ENCODE measurements around the gene CIAO3.
"Not testable (repeated sequence)": the region's sequence is repeated elsewhere in the genome, so short reads cannot be mapped to it uniquely, and the experiment has no call there.

The CIAO3 gene

DNA sequence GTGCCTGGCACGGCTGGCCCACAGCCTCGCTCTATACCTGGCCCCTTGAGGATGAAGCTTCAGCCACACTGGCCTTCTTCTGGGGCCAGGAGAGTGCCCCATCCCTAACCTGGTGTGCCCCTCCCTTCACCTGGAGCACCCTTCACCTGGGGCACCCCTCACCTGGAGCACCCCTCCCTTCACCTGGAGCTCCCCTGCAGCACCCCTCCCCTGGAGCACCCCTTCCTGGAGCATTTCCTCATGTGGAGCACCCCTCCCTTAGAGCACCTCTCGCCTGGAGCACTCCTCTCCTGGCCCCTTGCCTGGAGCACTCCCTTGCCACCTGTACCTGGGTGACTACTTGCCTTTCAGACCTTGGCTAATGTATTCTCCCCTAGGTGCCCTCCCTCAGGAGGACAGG lies 32.8 kb downstream of the CIAO3 start:
- no peak for DNase-seq

DNA sequence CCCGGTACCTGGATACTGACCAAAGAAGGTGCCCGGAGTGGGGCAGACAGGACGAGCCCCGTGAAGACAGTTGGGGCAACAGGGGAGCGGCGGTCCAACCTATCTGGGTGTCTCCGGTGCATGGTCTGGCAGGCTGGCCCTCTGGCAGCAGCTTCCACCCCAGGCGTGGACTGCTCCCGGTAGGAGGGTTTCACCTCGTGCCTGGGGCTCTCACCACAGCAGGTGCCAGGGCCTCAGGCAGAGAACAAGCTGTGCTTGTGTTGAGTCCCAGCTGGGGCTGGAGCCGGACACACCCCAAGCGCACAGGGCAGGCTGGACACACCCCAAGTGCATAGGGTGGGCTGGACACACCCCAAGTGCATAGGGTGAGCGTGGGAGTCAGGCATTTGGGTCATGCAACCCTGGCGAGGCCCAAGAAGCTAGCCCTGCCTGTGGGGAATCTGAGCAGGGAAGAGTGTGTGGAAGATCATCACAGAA lies 33.7 kb downstream of the CIAO3 start:
- DNase-seq: no peak

DNA sequence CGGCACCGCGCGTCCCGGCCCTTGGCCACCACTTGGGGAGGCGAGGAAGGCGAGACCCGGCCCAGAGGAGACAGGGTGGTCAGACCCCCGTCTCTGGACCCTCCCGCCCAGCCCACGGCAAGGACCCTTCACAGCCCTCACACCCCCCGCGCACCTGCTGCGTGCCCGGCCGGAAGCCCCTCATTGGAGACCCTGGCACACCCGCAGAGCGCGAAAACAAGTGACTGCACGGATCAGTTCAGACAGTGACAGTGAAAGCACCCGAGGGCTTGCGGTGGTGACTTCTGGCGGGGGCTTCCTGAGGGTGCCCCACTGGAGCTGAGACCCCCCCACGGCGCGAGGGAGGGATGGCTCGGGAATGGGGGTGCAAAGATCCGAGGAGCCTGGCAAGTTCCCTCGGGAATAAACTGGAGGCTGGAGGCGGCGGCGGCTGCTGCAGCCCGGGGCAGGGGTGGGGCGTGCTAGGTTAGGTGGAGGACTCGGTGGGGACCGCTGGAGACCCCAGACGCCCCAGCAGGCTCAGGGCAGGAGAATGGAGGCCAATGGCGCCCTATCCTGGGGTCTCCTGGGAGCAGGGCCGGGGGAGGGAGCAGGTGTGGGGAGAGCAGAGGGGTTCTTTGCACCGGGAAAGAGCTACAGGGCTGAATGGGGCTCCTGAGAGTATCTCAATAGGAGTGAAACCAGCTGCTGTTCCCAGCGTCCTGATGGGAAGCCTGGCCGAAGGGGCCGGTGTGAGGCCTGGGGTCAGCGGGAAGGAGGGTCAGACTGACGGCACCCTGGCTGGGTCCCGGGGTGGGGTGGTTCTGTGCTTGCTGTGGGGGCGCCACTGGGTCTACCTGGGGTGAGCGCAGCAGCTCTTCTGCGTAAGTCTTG lies 34.4 kb downstream of the CIAO3 start:
- DNase-seq: no peak

- DNase-seq: no peak
Observed at GRCh38 chr16:705431-706188, 35.2 kb downstream of the CIAO3 start, which contains the start of gene FBXL16. Gene FBXL16, minus strand, starts transcription at chr16:705801. Its CDS starts 8,396 bp downstream, at chr16:697405.

DNA sequence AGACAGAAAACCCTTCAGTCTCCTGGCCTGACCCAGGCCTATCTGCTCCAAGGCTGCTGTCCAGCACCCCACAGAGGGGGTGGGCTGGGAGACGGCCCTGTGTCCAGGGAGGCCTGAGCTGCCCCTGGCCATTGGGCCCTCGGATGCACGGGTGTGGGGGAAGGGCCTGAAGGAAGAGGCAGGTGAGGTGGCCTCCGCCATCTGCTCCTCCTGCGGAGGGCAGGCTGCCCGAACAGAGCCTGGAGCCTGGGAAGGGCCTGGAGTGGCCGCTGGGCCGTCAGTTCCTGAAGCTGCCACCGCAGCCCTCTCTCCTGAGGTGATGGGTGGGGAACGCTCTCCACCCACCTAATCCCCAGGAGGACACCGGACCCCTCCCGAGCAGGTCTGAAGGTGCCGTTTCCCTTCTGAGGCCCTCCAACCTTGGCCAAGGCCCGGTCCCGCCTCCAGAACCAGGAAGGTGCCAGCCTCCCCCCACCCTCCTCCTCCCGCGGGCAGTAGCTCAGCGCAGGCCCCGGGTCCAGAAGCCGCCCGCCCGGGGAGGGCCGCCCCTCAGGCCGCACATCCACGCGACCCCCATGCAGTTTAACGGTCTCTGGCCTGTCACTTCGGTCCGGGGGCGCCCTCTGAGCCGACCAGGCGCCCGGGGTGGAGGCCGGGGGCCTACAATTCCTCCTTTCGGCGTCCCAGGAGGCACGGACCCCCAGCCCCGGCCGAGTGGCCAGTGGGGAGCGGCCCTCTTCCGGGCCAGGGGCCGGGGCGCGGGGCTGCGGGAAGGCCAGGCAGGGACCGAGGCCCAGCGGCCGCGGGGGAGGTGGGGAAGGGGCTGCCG lies 36.0 kb downstream of the CIAO3 start:
- no peak for DNase-seq

DNA sequence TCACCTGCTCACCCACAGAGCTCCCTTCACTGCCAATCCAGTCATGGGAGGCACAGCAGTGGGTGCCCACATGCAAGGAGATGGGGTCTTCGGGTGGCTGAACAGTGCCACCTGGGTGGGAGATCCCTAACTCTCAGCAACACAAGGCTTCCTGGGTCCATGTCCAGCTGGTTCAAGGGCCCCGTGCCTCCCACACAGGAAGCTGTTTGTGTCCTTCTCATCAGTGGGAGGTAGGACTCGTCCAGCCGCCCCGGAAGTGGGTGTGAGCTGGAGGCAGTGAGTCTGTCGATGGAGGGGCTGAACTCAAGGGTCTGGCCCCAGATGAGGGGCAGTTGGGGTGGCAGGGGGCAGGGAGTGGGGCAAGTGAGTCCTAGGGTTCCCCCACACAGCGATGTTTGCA lies 36.8 kb downstream of the CIAO3 start:
- DNase-seq: no peak

- DNase-seq: no peak
Observed at GRCh38 chr16:703406-703805, 37.4 kb downstream of the CIAO3 start.

GRCh38 chr16:702341-702740 lies 38.5 kb downstream of the CIAO3 start:
- no peak for DNase-seq

- DNase-seq: peak; percentile 46
Observed at GRCh38 chr16:700684-701584, 39.9 kb downstream of the CIAO3 start.

DNA sequence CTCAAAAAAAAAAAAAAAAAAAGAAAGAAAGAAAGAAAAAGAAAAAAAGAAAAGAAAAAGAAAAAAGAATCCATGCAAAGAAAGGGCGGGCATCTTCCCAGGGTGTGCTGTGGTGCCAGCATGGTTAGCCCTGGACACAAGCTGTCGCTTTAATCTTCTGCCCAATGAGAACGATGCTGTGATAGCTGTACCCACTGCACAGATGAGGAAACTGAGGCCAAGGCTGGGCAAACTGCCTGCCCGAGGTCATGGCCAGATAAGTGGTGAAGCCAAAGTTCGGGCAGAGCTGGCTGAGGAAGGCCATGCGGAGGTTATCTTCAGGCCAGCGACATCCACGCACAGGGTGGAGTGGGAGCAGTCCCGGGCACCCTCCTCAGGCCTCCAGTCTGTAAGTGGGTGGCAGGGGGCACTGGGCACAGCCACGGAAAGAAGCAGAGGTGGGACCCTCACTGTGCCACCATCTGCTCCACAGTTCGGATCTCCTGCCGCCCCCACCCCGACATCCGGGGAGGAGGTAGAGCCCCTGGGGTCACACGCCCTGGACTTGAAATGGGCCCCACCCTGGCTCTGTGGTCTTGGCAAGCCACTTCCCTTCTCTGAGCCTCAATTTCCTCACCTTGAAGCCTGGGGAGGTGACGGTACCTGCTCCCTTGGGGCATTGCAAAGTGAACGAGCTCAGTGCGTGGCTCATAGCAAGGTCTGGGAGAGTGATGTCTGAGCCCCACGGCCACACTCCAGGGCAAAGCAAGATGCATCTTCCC lies 41.7 kb downstream of the CIAO3 start:
- no peak for DNase-seq

- peak; percentile 65 for DNase-seq
Observed at GRCh38 chr16:695355-696089, 45.3 kb downstream of the CIAO3 start.

DNA sequence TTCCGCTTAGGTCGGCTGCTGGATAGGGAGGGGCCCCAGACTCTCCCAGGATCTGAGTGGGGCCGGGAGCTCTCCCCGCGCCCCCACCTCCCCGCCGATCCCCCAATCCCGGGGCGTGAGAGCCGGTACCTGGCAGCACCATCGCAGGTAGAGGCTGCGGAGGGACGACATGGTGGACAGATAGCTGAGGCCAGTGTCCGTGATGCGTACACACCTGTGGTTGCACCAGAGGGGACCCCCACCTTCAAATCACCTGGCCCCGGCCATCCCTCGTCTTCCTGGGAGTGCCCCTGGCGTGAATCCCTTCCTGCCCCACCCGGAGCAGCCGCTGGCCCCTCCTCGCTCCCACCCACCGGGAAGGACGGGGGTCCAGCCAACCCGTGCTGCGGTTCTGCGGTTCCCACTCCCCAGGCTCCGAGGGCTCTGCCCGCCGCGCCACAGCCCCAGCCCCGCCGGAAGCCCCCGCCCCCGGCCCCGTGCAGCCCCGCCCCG lies 45.9 kb downstream of the CIAO3 start:
- no peak for DNase-seq

DNA sequence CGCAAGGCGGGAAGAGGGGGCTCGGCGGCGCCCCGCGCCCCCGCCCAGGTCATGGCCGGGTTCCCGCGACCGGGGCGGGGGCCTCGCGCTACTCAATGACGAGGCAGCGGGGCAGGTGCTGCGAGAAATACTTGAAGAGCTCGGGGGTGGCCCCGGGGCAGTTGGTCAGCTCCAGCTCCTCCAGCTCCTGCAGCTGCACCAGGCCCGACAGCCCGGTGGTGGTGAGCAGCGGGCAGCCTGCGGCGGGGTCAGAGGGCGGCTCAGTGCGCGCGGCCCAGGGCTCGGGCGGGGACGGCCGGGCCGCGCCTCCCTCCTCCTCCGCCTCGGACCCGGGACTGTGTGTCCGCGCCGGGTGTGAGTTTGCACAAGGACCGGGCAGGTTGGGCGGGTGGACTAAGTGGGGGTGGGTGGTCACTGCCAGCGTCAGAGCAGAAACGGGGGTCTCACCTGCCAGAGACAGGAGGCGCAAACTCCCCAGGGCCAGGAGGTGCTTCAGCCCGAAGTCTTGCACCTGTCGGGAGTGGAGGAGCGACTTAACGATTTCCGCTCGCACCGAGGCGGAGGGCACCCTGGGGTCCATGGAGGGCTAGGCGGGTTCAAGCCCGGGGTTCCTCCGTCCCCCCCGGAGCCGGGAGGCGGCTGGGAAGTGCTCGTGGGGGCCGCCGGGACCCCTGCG lies 46.5 kb downstream of the CIAO3 start:
- no peak for DNase-seq

DNA sequence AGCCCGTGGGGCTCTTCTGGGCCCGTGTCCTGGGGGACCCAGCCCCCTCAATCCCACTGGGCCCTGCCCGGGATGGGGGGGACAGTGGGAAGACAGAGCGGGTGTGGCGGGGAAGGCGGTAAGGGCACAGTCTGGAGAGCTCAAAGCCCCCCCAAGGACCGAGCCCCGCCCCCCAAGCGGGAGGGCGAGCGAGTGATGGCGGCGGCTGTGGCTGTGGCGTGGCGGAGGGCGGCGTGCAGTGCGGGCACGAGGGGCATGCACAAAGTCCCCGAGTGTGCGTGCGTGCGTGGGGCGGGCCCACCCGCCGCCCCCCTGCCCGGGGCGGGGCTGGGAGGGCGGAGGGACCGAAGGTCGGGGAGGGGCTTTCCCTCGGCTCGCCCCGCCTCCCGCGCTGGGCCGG lies 47.0 kb downstream of the CIAO3 start:
- DNase-seq: no peak

- DNase-seq: no peak
Observed at GRCh38 chr16:693364-693763, 47.4 kb downstream of the CIAO3 start.

DNA sequence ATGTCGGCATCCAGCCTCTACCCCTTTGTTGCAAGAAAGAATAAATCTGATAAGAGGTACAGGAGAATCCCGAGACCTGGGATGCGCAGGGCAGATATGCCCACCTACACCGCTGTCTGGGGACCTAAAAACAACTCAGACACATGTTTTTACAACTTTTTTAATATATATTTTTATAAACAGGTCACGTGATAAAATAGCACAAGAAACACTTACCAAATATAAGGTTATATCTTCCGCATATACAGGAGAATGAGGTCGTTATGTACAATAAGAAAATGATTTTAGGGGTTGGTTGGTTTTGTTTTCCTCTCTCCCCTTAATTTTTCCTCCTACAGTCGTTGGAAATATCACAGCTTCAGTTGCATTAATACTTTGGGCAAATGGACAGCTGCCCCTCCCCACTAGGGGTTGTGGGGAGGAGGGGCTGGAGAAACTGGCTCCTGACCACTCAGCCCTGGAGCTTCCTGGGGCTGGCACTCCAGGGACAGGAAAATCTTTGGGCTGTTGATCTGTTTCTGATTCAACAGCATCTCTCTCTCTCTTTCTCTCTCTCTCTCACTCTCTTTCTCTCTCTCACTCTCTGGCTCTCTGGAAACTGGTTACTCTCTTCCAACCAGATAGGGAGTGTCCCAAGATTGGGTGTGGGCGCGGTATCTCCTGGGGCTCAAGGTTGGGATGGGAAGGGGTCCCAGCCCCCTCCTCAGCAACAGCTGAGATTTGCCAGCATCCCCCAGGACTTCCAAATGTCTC lies 48.3 kb downstream of the CIAO3 start:
- DNase-seq: no peak

- not testable (repeated sequence) for DNase-seq
Observed at GRCh38 chr16:691242-691641, 49.6 kb downstream of the CIAO3 start.

GRCh38 chr16:689175-689897 lies 51.5 kb downstream of the CIAO3 start:
- DNase-seq: no peak
